ENCODE measurements around the gene MED29. TPM values are rescaled to one million over a fixed set of nuclear protein-coding genes. Genes with fewer than 3 reads are reported as not detected.

The MED29 gene
- total RNA-seq, 2 experiments from 2014 or later: 45.0 to 46.1 TPM

- TF ChIP-seq, protein P1, sequence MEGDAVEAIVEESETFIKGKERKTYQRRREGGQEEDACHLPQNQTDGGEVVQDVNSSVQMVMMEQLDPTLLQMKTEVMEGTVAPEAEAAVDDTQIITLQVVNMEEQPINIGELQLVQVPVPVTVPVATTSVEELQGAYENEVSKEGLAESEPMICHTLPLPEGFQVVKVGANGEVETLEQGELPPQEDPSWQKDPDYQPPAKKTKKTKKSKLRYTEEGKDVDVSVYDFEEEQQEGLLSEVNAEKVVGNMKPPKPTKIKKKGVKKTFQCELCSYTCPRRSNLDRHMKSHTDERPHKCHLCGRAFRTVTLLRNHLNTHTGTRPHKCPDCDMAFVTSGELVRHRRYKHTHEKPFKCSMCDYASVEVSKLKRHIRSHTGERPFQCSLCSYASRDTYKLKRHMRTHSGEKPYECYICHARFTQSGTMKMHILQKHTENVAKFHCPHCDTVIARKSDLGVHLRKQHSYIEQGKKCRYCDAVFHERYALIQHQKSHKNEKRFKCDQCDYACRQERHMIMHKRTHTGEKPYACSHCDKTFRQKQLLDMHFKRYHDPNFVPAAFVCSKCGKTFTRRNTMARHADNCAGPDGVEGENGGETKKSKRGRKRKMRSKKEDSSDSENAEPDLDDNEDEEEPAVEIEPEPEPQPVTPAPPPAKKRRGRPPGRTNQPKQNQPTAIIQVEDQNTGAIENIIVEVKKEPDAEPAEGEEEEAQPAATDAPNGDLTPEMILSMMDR (IDR thresholded peaks at IDR 0.05): no peak
- no peaks in the 10 kb centered on the region for H3K9me3 ChIP-seq (ENCODE audit: control insufficient read depth in 1 of 2, insufficient read depth in 1 of 2, low read length in 2 of 2)
- CTCF ChIA-PET: interaction anchor here (1.1 to 2.5 kb wide), 3 partner anchors 9 to 119 kb away, joined by 3 to 14 read pairs (median 8); partner anchors contain the start of genes EID2B and RPS16
- H3K27ac ChIP-seq (ENCODE audit: low read depth in 1 of 2, low read length in 2 of 2): peak overlapping the region; percentile 84 to 95
- ATAC-seq (ENCODE audit: poor library complexity) (no peak), DNase-seq (peak in 6 of 14 experiments; percentile 13 to 72 (median 40))
- Mint-ChIP-seq H3K9me3 (no peaks in the 10 kb centered on the region), H3K27me3 (peaks cover 12% of the 10 kb centered on the region), H3K27ac (peak overlapping the region; percentile 98), H3K36me3 (ENCODE audit: low read depth) (peaks cover 65% of the 10 kb centered on the region), H3K4me3 (peak overlapping the region; percentile 95), H3K4me1 (ENCODE audit: low read depth) (peaks cover 41% of the 10 kb centered on the region)
- POLR2A ChIA-PET: interaction anchor here (1.9 to 2.9 kb wide), 2 partner anchors 22 kb away, joined by 12 to 16 read pairs; partner anchors contain the start of genes MED29, PAF1 and RPS16
- peaks cover 16% of the 10 kb centered on the region for H3K36me3 ChIP-seq (ENCODE audit: insufficient read depth, low read length)
- intact Hi-C loops (cut with DNase I, micrococcal nuclease): loop anchor here (2.0 to 10.0 kb wide), 4 partner anchors 73 to 291 kb away; partner anchors contain the start of gene PAK4 (in 1 of the 2)
- peaks cover 66% of the 10 kb centered on the region for H3K4me1 ChIP-seq (ENCODE audit: insufficient read depth, low read length)
- no peaks in the 10 kb centered on the region for H3K27me3 ChIP-seq (ENCODE audit: control insufficient read depth in 1 of 2, insufficient read depth in 2 of 2, low read length in 2 of 2)
- peak overlapping the region; percentile 100 for H3K4me3 ChIP-seq (ENCODE audit: low read length)
These were observed 22.2 kb downstream of the MED29 start for GRCh38 chr19:39413272-39413910.

GRCh38 chr19:39413911-39414608, 22.9 kb downstream of the MED29 start:
- peaks cover 59% of the 10 kb centered on the region for H3K4me1 ChIP-seq (ENCODE audit: insufficient read depth, low read length)
- no peaks in the 10 kb centered on the region for H3K27me3 ChIP-seq (ENCODE audit: control insufficient read depth in 1 of 2, insufficient read depth in 2 of 2, low read length in 2 of 2)
- no peaks in the 10 kb centered on the region for H3K9me3 ChIP-seq (ENCODE audit: control insufficient read depth in 1 of 2, insufficient read depth in 1 of 2, low read length in 2 of 2)
- Mint-ChIP-seq H3K9me3 (no peaks in the 10 kb centered on the region), H3K27me3 (peaks cover 5% of the 10 kb centered on the region), H3K4me3 (peak overlapping the region; percentile 92), H3K4me1 (ENCODE audit: low read depth) (peaks cover 35% of the 10 kb centered on the region), H3K27ac (peak overlapping the region; percentile 98), H3K36me3 (ENCODE audit: low read depth) (peaks cover 62% of the 10 kb centered on the region)
- TF ChIP-seq, protein P1 (IDR thresholded peaks at IDR 0.05): no peak
- H3K4me3 ChIP-seq (ENCODE audit: low read length): peak overlapping the region; percentile 100
- ATAC-seq (ENCODE audit: poor library complexity) (no peak), DNase-seq (peak in 2 of 14 experiments; percentile 42 to 62)
- peaks cover 15% of the 10 kb centered on the region for H3K36me3 ChIP-seq (ENCODE audit: insufficient read depth, low read length)
- ChIA-PET CTCF (interaction anchor here (1.1 kb wide), 1 partner anchor 119 kb away, joined by 3 read pairs; the partner anchor contains the start of gene EID2B), POLR2A (interaction anchor here (0.8 to 2.9 kb wide), 4 partner anchors 16 to 23 kb away, joined by 3 to 16 read pairs (median 8); partner anchors contain the start of genes MED29, PAF1 and RPS16)
- H3K27ac ChIP-seq (ENCODE audit: low read depth in 1 of 2, low read length in 2 of 2): peak overlapping the region; percentile 52 to 95
- intact Hi-C loops (cut with DNase I, micrococcal nuclease): loop anchor here (2.0 to 10.0 kb wide), 4 partner anchors 73 to 292 kb away; partner anchors contain the start of gene PAK4 (in 1 of the 2)

Measured in CD4-positive, alpha-beta T cell (primary cell).